ENCODE results near the gene MAGEF1. TPM values are rescaled to one million over a fixed set of nuclear protein-coding genes. Genes with fewer than 3 reads are reported as not detected.

MAGEF1 gene
- total and polyA plus RNA-seq, 2 donors (not counting 1 experiment from before 2014, with no cell fraction given): 9.5 to 26.2 TPM

- CTCF ChIA-PET: interaction anchor here (1.0 to 3.0 kb wide), 2 partner anchors 10 to 172 kb away, joined by 4 to 8 read pairs; partner anchors contain the start of gene EPHB3
- Histone ChIP-seq H3K79me2 (ENCODE audit: control insufficient read depth, insufficient read depth, low read length) (no peaks in the 10 kb centered on the region), H3K9me3 (ENCODE audit: control extremely low read depth in 1 of 3, control insufficient read depth in 2 of 3, insufficient read depth in 1 of 3, low read length in 2 of 3) (no peaks in the 10 kb centered on the region), H3K27ac (ENCODE audit: low read length in 2 of 2) (no peak overlapping the region), H2AFZ (ENCODE audit: insufficient read depth, low read depth, low read length, poor library complexity, severe bottlenecking) (no peak overlapping the region), H3K9ac (ENCODE audit: low read length) (no peak overlapping the region), H3K4me3 (ENCODE audit: control extremely low read depth in 1 of 5, extremely low read depth in 1 of 5, insufficient read depth in 1 of 5, low read depth in 2 of 5, low read length in 4 of 5) (no peak overlapping the region), H4K20me1 (ENCODE audit: control insufficient read depth, insufficient read depth, low read length, poor library complexity, severe bottlenecking) (no peaks in the 10 kb centered on the region), H3K36me3 (replicated peaks in 1 of 2; ENCODE audit: control extremely low read depth in 1 of 2, control insufficient read depth in 1 of 2, extremely low read depth in 1 of 2, insufficient read depth in 2 of 2, low read length in 1 of 2) (no peaks in the 10 kb centered on the region), H3K4me2 (replicated peaks; ENCODE audit: low read depth, low read length, poor library complexity, severe bottlenecking) (no peak overlapping the region), H3K4me1 (ENCODE audit: control insufficient read depth in 2 of 2, insufficient read depth in 2 of 2, low read length in 2 of 2) (no peaks in the 10 kb centered on the region), H3K27me3 (replicated peaks in 1 of 4; ENCODE audit: control extremely low read depth in 1 of 4, control insufficient read depth in 3 of 4, insufficient read depth in 4 of 4, low read length in 3 of 4) (no peaks in the 10 kb centered on the region)
- TF ChIP-seq CTCF (IDR thresholded peaks at IDR 0.05): no peak
- no peak for TF ChIP-seq EZH2 (IDR thresholded peaks at IDR 0.05; ENCODE audit: borderline replicate concordance, insufficient read depth, low read depth, low read length, poor library complexity, severe bottlenecking)
- intact Hi-C loops (cut with micrococcal nuclease): no loop called here
- DNase-seq (no peak), ATAC-seq (ENCODE audit: low read depth) (no peak)
- Mint-ChIP-seq H3K4me1 (no peaks in the 10 kb centered on the region), H3K9me3 (ENCODE audit: insufficient read depth) (no peaks in the 10 kb centered on the region), H3K27me3 (peaks cover 22% of the 10 kb centered on the region), H3K27ac (no peak overlapping the region), H3K4me3 (no peak overlapping the region)
- 100% methylated on average over 2 of the region's 4 CpGs for WGBS (ENCODE audit: insufficient coverage)
- POLR2A ChIA-PET: no interaction called here
Measured at GRCh38 chr3:184733181-184733580, 21.3 kb upstream of the MAGEF1 start.

GRCh38 chr3:184731786-184732537 lies 20.1 kb upstream of the MAGEF1 start:
- no peak overlapping the region for H2AFZ ChIP-seq (ENCODE audit: insufficient read depth, low read depth, low read length, poor library complexity, severe bottlenecking)
- no peaks in the 10 kb centered on the region for H3K36me3 ChIP-seq (replicated peaks in 1 of 2; ENCODE audit: control extremely low read depth in 1 of 2, control insufficient read depth in 1 of 2, extremely low read depth in 1 of 2, insufficient read depth in 2 of 2, low read length in 1 of 2)
- H3K4me3 ChIP-seq (ENCODE audit: control extremely low read depth in 1 of 5, extremely low read depth in 1 of 5, insufficient read depth in 1 of 5, low read depth in 2 of 5, low read length in 4 of 5): no peak overlapping the region
- Mint-ChIP-seq H3K4me3 (no peak overlapping the region), H3K27me3 (peaks cover 22% of the 10 kb centered on the region), H3K9me3 (ENCODE audit: insufficient read depth) (no peaks in the 10 kb centered on the region), H3K27ac (no peak overlapping the region), H3K4me1 (no peaks in the 10 kb centered on the region)
- ChIA-PET POLR2A (no interaction called here), CTCF (interaction anchor here (0.6 to 1.0 kb wide), 3 partner anchors 11 to 217 kb away, joined by 4 read pairs; no protein-coding TSS in a partner anchor)
- DNase-seq: no peak
- H3K4me1 ChIP-seq (ENCODE audit: control insufficient read depth in 2 of 2, insufficient read depth in 2 of 2, low read length in 2 of 2): no peaks in the 10 kb centered on the region
- no peaks in the 10 kb centered on the region for H3K27me3 ChIP-seq (replicated peaks in 1 of 4; ENCODE audit: control extremely low read depth in 1 of 4, control insufficient read depth in 3 of 4, insufficient read depth in 4 of 4, low read length in 3 of 4)
- no peaks in the 10 kb centered on the region for H3K9me3 ChIP-seq (ENCODE audit: control extremely low read depth in 1 of 3, control insufficient read depth in 2 of 3, insufficient read depth in 1 of 3, low read length in 2 of 3)
- TF ChIP-seq CTCF (IDR thresholded peaks at IDR 0.05) (no peak), EZH2 (IDR thresholded peaks at IDR 0.05; ENCODE audit: borderline replicate concordance, insufficient read depth, low read depth, low read length, poor library complexity, severe bottlenecking) (no peak)
- intact Hi-C loops (cut with micrococcal nuclease): no loop called here
- ATAC-seq (ENCODE audit: low read depth): no peak
- H4K20me1 ChIP-seq (ENCODE audit: control insufficient read depth, insufficient read depth, low read length, poor library complexity, severe bottlenecking): no peaks in the 10 kb centered on the region
- H3K9ac ChIP-seq (ENCODE audit: low read length): no peak overlapping the region
- H3K4me2 ChIP-seq (replicated peaks; ENCODE audit: low read depth, low read length, poor library complexity, severe bottlenecking): no peak overlapping the region
- WGBS (ENCODE audit: insufficient coverage): 93% methylated on average over 5 of the region's 11 CpGs
- no peaks in the 10 kb centered on the region for H3K79me2 ChIP-seq (ENCODE audit: control insufficient read depth, insufficient read depth, low read length)
- no peak overlapping the region for H3K27ac ChIP-seq (ENCODE audit: low read length in 2 of 2)
